ENCODE measurements around the gene ACTN2.
"Not testable (repeated sequence)": the region's sequence is repeated elsewhere in the genome, so short reads cannot be mapped to it uniquely, and the experiment has no call there.

Gene ACTN2

DNA sequence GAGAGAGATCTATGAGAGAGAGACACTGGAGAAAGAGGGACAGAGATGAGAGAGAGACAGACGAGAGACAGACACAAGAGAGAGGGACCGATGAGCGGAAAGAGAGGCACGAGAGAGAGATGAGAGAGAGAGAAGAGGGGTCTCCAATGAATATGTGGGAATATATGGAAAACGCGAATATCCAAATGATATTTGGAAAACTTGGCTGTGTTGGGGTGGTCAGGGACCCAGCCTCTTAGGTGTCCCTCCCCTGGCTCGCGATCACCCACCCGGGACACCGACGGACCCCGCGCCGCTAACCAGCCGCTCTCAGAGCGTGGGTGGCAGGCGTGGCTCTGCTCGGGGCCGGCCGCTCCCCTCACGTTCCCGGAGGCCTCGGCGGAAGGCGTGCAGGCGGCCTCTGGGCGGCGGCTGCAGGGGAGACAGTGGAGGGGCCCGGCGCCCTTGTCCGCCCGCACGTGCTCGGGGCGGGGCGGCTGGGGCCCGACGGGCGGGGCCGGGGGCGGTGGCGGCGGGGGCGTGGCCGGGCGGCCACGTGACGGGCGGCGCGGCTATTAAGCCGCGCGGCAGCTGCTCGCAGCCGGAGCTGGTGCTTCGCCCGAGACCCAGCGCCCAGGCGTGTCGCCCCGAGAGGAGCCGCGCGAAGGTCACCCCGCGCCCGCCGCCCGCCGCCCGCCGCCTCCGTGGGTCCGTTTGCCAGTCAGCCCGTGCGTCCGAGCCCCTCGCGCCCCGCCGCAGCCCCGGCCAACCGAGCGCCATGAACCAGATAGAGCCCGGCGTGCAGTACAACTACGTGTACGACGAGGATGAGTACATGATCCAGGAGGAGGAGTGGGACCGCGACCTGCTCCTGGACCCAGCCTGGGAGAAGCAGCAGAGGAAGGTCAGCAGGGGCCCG is at the start of gene ACTN2:
Gene ACTN2, plus strand, starts transcription at position 583 of the 898 bp plus-strand sequence. Its CDS starts 175 bp downstream, at position 758.
- DNase-seq = peak; percentile 26

DNA sequence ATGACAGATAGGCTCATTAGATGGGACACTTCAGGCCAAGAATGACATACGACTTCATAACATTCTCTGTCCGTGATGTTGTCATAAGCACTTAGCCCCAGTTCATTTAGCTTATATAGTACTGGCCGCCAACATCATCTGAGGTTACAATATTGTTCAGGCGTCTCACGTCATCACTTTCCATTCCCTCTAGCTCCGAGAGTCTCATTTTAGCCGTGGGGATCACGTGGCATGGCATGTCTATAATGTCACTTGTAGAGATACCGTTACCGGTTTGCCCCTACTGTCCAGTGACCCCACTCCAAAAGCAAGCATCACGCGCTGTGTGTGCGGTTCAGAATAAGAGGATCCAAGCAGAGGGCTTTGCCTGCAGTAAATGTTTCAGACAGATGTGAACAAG is 47.4 kb upstream of the ACTN2 start:
- no peak for DNase-seq

DNA sequence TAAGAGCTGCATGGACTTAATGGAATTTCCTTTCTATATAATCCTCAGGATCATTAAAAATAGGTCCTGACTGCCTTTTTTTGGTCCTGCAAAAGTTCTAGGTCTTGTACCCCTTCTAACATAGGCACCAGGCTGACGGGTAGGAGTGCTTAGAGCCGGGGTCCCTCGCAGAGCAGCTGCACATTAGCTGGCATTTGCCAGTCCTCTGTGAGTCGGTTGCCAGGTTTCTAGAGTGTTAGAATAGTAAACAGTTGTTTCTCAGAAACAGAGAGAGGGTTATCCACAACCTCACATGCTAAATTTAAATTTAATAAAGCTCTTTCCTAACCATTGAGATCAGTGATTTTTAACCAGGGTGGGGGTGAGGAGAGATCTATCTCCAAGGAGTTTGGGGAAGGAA is 46.6 kb upstream of the ACTN2 start:
- no peak for DNase-seq

DNA sequence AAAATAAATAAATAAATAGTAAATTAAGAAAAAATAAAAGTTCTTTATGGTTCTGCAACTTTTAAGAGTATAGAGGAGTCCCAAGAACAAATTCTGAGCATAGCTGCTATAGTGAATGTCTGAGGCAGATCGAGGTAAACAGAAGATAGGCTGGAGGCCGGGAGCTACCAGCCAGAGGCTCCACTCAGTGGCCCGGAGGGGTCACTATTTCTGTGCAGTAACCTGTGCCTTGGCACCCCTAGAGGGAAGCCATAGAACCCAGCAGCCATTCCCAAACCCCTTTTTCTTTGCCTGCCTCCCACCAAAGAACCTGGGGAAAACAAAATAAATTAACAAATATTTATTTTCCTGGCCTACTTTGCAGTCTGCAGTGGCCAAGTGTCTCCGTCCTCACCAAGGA is 43.5 kb upstream of the ACTN2 start:
- DNase-seq = no peak

DNA sequence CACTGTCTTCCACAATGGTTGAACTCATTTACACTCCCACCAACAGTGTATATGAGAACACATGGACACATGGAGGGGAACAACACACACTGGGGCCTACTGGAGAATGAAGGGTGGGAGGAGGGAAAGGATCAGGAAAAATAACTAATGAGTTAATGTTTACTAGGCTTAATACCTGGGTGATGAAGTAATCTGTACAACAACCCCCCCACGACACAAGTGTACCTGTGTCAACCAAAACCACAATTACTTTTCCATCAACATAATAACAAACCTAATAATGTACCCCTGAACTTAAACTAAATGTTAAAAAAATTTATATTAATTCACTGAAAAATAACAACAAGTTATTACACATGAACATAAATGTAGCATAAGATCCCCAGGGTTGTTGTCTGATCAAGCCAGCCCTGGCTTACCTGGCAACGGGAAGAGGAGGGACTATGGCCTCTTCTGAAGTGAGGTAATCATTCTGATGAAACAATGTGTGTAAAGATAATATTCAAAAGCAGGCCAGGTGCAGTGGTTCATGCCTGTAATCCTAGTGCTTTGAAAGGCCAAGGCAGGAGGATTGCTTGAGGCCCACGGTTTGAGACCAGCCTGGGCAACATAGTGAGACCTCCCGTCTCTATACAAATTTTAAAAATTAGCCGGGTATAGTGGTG is 41.2 kb upstream of the ACTN2 start:
- DNase-seq = no peak

DNA sequence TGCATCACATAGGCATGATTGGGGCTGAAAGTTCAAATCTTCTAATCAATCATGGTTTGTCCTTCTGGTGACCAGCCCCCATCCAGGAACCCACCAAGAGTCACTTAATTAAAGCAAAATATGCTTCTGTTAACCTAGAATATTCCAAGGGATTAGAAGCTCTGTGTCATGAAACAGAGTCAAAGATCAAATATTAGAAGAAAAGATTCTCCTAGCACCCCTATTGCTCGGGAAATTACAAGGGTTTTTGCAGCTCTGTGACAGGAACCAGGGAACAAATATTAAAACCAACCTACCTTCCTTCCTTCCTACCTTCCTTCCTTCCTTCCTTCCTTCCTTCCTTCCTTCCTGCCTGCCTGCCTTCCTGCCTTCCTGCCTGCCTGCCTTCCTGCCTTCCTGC is 31.8 kb upstream of the ACTN2 start:
- no peak for DNase-seq

DNA sequence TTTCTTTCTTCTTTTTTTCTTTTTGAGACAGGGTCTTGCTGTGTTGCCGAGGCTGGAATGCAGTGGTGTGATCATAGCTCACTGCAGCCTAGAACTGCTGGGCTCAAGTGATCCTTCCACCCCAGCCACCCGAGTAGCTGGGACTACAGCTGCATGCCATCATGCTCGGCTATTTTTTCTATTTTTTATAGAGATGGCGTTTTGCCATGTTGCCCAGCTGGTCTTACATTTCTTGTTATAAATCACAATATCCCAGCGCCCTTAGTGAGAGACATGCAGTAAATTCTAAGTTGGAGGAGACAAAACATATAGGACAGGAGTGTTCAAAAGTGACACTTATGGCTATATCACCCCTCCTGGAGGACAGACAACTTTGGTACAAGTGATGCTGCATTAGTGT is 31.3 kb upstream of the ACTN2 start:
- DNase-seq = no peak

DNA sequence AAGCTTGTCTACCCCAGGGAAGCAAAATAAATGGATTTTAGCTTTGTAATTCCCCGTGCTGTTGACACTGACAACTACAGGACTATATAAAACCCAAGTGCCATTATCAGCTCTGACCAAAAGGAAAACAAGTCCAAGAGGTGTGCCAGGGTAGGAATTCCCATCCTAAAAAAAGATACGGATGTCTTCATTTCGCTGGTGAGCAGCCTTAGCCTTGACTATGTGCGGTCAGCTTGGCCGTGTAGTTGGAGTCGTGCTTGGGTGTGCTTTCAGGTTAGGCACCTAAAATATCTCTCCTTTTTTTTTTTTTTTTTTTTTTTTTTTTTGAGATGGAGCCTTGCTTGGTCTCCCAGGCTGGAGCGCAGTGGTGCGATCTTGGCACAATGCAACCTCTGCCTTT is 28.9 kb upstream of the ACTN2 start:
- DNase-seq = no peak

DNA sequence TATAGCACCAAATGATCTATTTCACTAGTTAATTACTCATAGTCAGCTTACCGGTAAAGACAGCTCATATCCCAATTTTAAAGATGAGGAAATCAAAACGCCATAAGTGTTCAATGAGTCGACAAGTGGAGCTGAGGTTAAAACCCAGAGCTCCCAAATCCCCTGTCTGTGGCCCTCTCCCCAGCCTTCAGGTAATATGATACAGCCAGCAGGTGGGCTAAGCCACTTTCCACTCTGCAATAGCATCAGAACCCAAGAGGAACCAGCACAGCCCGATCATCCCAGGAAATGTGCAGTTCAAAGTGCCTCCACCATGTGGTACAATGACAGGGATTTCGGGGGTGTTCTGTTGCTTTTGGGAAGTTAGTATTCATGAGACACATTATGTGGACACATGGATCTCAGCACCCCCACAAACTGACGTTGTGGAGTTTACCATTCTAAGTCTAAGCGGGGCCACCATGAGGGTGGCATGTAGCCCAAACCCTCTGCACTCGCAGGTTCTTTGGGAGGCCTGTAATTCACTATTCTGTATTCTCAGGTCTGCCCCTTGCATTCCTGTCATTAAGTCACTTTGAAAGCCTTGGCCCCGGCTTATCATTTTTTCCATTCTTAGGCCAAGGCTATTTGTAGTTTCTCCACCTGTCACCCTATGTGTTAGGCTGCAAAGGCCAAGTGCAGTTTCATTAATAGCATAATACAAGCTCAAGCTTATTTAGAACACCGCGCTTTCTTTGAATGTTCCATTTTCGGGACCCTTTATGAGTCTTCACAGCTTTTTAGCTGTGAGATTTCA is 26.3 kb upstream of the ACTN2 start:
- DNase-seq = no peak

DNA sequence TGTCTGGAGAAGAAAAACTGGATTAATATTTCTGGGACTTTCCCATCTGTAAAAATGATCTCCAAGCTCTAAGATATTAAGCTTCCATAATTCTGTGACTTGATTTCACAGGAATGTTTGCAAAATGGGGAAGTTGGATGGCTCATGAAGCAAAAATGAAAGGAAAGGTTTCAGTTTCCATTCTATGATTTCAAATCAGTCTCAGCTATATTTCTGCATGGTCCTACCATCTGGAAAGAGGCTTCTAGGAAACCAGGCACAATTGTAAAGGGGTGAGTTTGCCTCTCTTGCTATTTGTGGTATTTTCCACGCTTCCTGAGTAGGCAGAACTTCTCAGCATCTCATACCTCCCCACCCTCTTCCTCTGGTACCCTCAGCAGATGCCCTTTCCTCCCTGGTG is 22.4 kb upstream of the ACTN2 start:
- DNase-seq = no peak

DNA sequence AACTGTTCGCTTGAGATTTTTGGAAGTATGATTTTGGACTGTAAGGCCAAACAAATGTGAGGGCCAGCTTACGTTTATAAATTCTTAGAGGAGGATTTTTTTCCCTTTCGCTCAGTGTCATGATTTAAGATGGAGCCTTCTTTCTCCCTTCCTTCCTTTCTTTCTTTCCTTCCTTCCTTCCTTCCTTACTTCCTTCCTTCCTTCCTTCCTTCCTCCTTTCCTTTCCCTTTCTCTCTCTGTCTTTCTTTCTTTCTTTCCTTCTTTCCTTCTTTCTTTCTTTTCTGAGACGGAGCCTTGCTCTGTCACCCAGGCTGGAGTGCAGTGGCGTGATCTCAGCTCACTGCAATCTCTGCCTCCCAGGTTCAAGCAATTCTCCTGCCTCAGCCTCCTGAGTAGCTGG is 17.4 kb upstream of the ACTN2 start:
- DNase-seq = not testable (repeated sequence)

DNA sequence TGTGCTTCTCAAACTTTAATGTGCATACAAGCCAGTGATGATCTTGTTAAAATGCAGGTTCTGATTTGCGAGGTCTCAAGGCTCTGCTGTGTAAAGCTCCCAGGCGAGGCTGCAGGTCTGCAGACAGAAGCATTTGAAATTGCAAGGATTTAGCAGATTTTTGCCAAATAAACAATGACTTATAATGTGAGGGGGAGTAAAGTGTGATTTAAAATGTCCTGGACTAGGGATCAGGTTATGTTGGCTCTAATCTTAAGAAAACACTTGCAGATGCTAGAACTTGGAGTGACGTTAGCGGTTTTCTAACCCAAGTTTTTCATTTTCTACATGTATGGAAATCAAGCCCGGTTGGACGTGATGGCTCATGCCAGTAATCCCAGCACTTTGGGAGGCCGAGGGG is 16.2 kb upstream of the ACTN2 start:
- DNase-seq = no peak

DNA sequence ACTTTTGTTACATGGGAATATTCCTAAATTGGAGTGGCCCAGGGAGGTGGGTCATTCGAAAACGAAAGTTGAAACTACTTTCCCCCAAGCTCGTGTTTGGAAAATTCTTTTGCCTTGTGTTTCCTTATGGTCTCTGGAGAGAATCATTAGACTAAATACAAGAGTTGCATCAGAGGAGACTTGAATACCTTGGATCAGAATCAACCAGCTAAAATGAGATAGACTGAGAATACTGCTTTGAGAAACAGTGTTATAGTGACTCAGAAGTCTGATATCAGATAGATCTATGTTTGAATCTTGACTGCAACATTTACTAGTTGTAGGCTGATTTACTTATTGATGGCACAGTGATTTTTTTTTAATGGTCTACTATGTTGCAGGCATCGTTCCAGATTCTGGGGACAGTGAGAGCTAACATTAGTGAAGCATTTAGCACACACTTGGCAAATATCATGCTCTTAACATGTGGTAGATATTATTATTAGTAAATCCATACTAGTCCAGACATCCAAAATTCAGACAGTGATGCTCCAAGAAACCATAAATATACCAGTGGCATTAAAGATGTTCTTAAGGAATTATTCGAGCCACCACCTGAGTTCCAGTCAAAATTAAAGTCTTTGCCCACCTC is 12.9 kb upstream of the ACTN2 start:
- no peak for DNase-seq

DNA sequence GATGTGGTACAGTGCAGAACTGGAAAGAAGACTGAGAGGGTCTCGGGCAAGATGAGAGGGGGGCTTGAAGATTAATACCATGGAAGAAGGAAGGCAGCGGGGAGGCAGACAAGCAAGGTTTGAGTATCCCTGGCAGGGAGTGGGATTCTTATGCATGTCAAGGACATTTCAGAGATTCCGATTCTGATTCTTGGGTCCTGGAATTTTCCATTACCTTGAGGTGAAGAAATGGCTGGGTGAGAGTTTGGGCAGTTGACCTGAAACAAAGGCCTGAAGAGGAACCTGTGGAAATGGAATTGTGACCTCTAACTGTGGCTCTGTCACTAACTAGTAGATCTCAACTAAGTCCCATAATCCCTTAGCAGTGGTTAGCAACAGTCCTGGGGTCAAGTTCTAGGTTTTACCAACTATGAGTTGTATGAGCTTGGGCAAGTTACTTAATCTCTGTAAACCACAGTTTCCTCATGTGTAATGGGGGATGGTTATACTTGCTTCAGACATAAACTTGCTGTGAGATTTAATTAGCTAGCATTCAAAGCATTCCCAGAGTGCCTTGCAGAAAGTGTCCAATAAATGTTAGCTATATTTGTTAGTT is 8.6 kb upstream of the ACTN2 start:
- no peak for DNase-seq

DNA sequence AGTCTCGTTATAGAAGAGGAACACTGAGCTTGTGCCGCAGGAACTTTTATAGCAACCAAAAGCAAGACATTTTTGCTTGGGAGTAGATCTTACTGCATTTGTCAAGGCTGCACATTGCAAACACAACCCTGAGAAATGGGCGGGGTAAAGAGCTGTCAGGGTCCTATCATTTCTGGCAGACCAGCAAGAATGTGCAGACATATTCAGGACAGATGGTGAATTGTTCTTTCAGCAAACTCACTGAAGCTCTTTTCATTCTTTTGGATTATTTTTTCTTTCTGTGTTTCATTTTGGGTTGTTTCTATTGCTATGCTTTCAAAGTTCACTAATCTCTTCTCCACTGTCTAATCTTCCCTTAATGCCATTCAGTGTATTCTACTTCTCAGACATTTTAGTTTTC is 5.1 kb upstream of the ACTN2 start:
- no peak for DNase-seq

DNA sequence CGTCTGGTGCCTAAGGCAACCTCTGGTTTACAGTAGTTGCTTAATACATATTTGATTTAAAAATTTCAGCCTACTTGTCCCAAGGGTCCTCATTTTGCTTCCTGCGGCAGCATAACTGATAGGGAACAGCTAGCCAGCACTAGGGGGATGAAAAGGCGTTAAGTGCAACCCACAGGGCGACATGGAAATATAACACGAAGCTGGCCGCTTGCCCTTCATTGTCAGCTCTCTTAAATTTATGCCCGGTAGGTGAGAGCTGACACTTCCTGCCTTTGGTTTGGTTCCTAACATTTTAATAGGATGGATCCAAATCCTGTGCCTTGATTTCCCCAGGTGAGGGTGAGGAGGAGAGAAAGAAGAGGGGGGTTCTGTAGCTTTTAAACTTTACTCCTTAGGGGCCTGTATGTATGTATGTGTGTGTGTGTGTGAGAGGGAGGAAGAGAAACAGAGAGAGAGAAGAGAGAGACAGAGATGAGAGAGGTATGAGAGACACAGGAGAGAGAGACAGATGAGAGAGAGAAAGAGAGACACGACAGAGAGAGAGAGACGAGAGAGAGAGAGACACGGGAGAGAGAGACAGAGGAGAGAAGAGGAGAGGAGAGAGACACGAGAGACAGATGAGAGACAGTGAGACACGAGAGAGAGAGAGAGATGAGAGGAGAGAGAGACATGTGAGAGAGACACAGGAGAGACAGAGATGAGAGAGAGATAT is 938 bp upstream of the ACTN2 start:
- DNase-seq = no peak

DNA sequence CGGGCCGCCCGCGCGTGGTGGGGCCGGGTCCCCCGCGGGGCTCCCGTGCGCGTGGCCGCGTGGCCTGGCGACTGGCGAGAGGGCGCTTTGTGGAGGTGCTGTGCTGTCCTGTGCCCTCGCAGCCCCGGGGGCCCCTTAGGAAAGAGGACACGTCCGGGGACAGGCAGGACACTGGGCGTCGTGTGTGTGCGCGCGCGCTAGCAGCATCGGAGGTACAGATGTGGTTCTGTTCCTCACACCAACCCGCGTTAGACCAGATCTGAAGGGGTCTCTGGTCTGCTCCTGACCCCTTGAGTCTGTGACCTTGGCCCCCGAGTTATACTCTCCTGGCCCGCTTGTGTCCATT is 489 bp downstream of the ACTN2 start:
- no peak for DNase-seq

DNA sequence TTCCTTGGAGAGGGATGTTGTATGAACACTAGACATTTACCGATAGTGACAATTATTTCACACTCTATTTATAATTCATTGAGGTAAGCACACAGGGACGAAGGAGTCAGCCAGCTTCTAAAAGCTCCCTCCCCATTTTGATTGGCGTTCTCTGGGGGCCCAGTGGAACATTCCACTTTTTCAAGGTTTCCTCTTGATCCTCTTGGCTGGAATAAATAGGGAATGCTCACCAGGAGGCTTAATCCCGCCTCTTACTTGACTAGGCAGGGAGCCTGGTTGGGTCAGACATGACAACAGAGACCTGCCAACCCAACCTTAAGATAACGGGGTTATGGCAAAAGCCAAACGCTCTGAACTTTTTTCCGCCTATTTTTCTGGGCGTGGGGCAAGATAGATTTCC is 974 bp downstream of the ACTN2 start:
- DNase-seq = no peak

DNA sequence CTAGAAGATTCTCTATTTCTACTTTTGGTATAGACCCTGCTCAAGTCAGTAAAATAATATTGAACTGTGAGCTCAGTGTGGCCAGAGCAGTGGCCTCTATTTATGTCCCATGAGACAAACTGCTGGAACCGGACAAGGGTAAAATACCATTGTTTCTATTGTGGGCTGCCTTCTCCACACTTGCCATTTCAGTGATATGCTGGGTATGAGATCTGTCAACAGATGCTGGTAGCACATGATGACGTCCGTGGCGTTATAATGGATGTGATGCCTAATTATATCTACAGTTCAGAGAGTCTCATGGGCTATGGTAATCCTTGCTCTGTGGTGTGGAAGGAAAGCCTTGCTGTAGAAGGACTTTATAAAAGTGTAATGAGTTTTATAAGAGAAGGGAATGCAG is 2.4 kb downstream of the ACTN2 start:
- DNase-seq = no peak

DNA sequence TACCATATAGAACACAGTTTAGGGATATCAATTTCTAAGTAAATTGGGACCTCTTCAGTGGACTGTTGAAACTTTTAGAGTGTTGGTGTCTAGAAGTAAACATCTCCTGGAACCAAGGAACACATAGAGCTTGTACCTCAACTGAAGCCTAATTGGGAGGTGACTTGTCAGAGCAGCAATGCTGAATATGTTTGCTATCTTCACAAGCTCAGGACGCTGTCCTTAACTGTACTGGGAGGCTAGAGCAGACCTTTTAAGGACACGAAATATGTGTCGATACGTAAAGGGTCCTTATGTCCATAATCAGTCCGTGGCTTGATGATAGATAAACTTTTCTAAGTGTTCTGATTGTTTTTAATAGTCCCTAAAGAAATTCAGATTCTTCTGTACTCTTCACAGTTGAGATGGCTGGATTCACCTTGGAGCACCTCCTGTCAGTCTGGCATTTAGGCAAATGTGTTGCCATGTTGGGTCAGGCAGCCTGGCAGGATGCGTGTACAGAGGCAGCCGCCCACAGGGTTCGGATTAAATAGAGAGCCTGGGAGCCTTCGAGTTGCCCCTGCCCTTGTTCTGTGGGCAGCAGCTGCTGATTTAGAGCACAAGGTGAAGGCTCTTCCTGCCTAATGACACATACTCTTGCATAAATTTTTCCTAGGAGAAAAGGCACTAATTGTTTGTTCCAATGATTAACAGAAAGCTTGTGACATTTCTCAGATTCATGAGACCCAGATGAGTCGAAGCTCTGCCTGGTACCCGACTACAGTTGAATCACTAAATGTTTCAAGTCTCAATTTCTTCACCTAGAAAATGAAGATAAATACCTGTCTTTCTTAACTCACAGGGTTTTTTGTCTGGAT is 3.6 kb downstream of the ACTN2 start:
- DNase-seq = no peak

DNA sequence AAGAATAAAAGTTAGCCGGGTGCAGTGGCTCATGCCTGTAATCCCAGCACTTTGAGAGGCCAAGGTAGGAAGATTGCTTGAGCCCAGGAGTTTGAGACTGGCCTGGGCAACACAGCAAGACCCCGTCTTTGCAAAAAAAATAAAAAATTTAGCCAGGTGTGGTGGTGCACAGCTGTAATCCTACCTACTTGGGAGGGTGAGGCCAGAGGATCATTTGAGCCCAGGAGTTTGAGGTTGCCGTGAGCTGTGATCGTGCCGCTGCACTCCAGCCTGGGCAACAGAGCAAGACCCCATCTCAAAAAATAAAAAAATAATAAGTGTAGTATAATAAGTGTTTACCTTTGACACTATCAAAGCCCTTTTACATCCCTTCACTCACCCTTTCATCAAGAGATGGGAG is 5.0 kb downstream of the ACTN2 start:
- no peak for DNase-seq
